Measurements from ENCODE around the gene SHROOM3.

- TF ChIP-seq POLR2A (IDR thresholded peaks at IDR 0.05) (no peak), CTCF (IDR thresholded peaks at IDR 0.05) (no peak), POLR2AphosphoS5 (IDR thresholded peaks at IDR 0.05) (no peak)
These were observed 325.2 kb downstream of the SHROOM3 start for GRCh38 chr4:76760193-76760592.
